HG02973 (cell line): ENCODE data around the gene TMIE.
"Not testable (repeated sequence)": the region's sequence is repeated elsewhere in the genome, so short reads cannot be mapped to it uniquely, and the experiment has no call there.

Source experiments
- ATAC-seq: cut with Tn5 transposase; IDR thresholded peaks from one replicate; pipeline ENCODE4 v1.9.1; 2021; ENCODE audit warnings: moderate library complexity; ENCODE audit not compliant: unreplicated experiment

Gene TMIE

DNA sequence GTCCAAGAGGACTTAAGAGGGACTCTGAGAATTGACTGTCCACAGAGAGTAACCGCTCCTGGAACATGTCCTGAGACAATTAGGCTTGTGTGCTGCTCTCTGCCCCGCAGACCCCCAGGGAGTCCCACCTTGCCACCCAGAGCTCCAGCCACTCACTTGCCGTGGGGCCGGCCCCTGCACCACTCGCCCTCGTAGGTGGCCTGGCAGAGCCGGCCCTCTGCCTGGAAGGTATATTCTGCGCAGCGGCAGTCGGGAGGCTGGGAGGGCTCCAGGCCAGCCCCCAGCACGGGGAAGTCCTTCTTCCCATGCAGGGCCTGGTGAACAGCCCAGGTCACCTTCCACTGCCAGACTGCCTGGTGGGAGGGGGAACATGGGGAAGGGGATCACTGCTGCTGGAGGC lies 18.2 kb upstream of the TMIE start:
- no peak for ATAC-seq

DNA sequence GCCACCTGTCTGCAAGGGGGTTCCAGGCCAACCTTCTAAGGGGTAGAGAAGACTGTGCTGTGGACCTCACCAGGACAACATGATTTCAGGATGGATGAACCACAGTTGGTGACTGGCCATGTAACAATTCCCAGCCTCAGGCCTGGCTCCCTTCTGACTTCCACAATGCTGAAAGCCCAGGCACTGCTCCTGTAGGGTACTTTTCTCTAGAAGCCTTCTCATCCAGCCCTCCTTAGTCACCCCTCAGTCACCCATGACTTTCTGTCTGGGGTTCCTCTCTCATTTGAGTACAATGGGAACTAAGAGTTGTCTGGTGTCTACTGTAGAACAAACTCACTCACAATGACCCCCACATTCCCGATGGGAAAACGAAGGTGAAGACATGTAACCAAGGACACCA lies 16.3 kb upstream of the TMIE start:
- ATAC-seq = no peak

DNA sequence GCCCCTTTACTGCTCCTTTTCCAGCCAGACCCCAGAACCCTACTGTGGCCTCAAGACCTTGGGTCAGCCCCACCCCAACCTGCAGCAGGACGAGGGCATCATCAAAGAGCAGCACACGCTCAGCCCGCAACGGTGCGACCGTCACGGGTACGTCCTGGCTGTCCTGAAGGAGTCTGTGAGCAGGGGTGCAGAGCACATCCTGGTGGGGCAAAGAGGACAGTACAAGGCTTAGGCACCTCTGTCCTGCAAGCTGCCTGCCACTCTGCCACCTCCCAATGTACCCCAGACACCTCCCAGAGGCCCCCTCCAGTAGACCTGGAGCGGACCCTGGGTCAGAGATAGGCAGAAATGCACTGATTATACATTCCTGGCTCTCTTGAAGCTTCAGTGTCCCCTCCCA lies 15.7 kb upstream of the TMIE start:
- ATAC-seq = no peak

DNA sequence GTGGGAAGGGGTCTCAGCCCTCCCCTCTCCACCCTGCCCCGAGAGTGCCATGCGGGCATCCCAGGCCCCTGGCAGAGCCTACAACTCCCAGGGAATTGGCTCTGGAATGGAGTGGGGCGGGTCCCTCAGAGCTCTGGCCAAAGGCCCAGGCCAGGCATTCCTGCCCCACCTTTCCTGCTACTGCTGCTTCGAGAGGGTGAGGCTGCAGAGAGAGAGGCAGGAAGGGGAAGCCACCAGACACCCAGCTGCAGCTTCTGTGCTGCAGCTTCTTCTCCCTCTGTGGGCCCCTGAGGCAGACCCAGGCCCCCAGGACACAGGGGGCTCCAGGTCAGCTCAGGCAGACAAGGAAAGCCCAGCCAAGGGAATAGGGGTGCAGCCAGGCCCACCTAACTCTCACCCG lies 10.4 kb upstream of the TMIE start:
- ATAC-seq = no peak

DNA sequence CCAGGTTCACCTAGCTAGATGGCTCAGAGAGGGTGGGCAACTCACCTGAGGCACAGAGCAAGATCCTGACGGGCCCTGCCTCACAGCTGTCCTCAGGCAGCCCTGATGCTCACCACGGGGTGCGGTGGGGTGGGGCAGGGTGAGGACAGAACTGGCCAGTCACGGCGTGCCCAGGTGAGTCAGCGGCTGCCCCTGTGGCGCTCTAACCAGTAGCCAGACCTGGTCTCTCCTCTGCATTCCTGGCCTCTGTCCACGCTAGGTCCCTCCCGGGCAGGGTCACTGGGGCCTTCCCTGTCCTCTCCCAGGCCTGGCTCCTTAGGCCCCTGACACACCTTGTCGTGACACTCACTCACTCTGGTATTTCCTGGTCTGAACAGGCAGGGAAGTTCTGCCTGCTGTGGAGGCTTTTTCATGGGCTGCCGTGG lies 8.6 kb upstream of the TMIE start:
- no peak for ATAC-seq

DNA sequence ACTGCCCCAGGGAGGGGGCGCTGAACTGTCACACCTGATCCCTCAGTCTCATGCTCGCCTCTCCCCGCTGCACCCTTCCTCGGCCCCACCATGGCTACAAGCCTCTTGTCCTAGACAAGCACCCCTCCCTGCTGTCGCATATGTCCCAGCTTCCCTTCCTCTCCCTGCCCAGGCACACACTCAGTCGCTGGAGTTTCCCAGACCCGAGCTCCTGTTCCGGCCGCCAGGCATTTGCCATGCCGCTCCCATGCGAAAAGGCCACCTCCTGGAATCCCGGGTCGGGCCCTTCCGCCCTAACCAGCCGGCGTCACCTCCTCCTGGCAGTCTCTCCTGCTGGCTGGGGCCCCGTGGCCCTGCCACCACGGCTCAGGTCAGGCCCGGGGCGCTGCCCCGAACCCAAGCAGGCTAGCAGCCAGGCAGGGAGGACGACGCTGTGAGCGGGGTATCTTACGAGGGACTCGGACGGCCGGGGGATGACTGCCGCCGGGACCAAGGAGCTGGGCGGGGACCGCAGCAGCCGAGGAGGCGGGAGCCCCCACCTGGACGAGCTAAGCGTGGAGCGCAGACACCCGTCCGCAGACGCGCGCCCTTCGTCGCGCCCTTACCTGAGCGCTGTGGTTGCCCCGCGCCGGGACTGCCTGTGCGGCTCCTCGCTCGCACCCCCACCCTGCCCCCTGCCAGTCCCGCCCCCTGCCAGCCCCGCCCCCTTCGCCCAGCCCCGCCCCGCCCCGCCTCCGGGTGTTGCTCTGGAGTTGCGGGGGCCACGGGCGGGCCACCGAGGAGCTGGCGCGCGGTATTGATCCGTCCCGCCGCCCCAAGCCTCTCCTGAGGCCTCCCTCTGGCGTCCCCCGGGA lies 7.9 kb upstream of the TMIE start, which contains the start of gene ALS2CL:
ALS2CL (minus strand) TSS at position 642 of the 854 bp plus-strand sequence. CDS start 4,239 bp downstream, outside the sequence.
- no peak for ATAC-seq

DNA sequence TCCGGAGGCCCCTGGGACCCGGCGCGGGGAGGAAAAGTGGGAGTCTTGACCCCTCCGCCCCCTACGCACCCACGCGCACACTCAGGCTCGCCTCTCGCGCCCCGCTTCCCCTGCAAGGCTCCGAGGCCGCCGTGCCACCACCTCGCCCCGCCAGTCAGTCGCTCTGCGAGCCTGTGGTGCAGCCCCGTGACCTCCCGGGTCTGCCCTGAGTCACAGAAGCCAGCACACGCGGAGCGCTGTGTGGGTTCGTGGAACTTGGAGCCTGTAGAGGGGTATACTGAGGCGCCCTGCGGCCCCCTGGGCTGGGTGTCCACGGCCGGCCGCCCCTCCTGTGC lies 7.3 kb upstream of the TMIE start:
- ATAC-seq = no peak

DNA sequence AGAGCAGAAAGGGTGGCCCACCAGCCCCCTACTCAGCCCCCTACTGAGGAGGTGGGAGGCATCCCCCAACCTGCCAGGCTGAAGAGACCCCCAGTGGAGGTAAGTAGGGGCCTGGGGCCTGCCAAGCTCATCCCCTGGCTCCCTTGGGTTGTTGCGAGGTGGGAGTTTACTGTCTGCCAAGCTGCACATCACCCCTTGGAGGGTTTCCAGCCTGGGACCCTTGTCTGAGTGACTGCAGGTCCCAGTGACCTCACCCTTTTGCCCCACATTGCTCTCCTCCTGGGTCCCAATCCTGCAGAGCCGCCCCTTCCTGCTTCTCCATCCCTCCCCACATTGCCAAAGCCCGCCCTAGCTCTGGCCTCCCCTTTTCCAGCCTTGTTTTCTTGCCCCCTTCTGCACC lies 6.7 kb upstream of the TMIE start:
- ATAC-seq = no peak

DNA sequence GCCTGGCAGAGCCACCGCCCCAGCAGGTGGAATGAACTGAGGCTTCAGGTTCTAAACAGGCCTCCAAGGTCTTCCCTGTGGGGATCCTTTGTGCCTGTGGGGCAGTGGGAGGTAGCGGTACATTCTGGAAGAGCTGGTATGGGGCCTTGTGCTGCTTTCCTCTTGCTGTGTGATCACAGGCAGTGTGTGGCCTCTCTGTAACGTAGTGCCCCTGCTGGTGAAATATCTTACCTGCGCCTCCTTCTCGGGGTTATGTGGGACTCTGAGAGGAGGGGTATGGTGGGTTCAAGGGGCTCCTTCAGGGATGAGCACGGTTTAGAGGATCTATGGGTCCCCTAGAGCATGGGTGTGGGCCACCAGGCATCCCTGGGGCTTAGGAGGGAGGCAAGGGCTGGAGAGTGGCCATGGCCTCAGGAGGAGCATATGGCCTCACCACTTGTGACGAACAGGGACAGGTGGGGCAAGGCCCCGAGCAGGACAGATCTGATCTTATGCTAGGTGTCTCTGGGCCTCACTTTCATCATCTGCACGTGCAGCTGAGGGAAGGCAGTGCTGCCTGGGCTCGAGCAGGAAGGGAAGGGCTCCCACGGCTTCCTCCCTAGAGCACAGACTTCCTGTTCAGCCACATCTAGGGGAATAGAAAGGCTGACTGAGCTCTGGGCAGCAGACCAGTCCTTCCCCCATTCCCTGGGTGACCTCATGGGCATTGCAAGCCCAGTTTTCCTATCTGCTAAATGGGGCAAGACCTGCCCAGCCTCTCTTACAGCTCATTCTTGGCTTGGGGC lies 5.8 kb upstream of the TMIE start:
- no peak for ATAC-seq

DNA sequence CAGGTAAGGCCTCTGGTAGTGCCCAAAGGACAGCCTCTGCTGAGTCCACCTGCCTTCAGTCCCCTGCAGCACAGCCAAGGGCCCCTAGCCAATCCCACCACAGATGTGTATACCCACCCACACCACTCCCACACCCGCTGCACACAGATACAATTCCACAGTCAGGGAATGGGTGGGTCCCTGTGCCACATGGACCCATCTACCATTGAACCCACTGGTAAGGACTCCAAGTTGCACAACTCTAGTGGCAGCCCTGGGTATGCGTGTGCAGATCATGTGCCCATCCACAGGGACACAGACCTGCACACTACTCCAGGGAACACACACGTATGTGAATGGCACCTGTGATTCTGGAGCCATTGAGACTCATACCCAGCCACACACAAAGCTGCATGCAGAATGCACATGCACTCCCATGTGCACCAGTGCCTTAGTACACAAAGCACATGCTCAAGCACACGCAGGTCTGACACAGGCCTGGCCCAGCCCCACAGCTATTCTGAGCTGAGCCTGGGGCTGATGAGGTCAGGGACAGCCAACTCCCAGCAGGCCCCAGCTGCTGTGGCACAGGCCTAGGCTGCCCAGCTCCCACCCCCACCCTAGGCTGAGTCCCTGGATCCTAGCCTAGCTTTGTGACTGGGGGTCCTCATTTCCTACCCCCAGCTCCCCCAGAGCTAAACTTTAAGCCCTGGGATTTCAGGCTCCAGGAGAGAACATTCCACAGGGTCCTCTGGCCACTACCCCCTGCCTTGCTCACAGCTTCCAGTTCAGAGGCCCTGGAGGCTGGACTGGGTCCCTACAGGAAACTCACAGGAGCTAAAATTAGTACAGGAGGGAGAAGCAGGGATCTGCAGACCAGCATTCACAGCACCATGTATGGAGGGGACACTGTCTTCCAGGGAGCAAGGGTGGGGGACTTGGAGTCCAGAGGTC lies 5.0 kb upstream of the TMIE start:
- no peak for ATAC-seq

DNA sequence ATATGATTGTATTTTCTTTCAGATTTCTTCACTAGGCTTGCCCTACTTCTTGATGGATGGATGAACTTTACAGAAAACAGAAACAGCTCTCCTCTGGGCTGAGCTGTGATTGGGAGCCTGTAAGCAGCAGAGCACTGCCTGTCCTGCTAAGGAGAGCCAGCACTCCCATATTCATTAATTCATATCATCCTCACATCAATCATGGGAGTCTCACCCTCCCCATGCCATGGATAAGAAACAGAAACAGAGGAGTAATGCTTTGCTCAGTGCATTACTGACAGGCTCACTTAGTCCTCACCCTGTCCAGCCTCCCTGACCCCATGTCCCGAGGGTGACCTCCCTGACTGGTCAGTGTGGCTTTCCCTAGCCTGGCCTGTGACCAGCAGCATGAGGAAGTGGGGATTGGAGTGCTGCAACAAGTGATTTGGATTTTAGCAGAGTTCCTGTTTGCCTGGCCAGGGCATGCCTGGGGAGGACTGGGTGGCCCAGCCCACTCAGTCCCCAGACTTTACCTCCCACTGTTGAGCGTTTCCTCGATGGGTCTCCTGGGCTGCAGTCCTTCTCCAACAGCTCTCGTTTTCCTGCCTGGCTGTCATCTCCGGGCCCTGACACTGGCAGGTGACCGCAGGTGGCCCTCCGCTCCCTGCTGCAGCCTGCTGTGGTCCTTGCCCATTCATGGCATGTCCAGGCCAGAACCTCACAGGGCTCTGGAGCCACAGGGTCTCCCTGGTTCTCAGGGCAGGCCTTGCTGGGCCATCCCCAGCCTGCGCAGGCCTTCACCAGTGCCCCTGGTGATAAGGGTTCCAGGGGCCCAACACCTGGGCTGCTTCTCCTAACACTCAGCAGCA lies 1.3 kb upstream of the TMIE start:
- ATAC-seq = no peak

DNA sequence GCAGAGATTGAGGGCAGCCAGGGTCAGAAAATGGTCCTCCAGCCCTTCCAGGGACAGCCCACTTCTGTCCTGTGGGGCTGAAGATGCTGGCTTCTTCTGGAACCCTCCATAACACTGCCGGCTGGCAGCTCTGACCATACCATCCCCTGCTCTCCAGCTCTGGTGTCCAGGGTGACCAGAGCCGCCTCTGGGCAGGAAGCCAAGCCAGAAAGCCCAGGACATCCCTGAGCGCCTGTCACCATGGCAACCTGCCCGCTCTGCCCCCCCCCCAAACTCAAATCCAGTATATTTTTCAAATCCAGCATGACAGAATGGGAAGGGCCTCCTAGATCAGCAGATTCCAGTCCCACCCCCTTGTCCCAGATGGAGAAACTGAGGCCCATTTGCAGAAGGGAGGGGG lies 420 bp upstream of the TMIE start:
- no peak for ATAC-seq

DNA sequence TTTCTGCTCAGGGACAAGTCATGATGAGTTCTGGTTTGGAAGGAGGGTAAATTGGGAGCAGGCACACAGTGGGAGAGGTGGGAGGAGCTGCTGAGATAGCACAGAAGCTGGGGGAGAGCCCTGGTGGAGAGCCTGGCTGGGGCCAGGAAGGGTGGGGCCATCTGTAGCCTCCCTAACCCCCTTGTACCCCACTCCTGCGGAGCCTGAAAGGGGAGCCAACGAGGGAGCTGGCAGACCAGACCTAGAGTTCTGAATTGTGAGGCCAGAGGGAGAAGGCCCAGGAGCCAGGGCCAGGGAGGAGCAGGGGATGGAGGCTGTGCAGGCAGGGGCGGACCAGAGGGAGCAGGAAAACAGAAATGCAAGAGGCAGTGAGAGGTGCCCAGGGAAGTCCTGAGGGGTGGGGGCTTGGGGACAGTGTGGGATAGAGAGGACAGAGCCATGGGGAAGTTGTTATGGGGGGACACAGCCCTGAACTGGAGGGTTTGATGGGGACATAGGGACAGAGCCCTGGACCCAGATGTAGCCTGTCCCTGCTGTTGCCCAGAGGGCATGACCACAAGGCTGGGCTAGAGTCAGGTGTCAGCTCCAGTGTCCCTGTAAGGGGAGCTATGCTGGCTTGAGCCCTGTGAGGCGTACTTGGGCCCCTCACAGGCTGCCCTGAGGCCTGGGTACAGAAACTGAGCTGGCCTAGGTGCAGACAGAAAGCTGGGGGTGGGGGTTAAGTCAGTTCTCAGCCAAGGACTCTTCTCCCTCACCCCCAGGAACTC lies 1.2 kb downstream of the TMIE start:
- no peak for ATAC-seq

DNA sequence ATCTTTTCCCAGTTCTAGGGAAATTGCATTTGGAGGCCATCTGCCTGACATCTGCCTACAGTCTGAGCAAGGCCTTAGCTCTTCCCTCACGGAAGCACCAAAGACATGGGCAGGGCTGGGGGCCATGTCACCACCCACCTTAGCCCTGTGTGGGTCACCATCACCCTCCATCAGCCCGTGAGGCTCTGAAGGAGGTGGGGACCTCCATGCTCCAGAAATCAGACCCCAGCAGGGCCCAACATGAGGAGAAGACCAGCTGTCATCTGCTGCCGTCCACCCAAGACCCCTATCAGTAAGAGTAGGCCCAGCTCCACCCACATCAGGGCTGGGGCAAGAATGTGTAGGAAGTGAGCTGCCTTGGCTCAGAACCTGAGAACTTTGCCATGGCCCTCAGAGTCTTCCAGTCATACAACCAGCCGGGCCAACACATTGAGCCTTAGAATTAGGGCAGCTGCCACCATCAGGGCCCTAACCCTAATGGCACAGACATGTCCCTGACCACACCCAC lies 1.9 kb downstream of the TMIE start:
- no peak for ATAC-seq

DNA sequence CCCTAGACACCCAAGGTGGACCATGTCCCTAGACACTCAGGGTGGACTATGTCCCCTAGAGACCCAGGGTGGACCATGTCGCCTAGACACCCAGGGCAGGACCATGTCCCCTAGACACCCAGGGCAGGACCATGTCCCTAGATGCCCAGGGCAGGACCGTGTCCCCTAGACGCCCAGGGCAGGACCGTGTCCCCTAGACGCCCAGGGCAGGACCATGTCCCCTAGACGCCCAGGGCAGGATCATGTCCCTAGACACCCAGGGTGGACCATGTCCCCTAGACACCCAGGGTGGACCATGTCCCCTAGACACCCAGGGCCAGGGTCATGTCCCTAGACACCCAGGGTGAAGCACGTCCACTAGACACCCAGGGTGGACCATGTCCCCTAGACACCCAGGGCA lies 3.2 kb downstream of the TMIE start:
- not testable (repeated sequence) for ATAC-seq

DNA sequence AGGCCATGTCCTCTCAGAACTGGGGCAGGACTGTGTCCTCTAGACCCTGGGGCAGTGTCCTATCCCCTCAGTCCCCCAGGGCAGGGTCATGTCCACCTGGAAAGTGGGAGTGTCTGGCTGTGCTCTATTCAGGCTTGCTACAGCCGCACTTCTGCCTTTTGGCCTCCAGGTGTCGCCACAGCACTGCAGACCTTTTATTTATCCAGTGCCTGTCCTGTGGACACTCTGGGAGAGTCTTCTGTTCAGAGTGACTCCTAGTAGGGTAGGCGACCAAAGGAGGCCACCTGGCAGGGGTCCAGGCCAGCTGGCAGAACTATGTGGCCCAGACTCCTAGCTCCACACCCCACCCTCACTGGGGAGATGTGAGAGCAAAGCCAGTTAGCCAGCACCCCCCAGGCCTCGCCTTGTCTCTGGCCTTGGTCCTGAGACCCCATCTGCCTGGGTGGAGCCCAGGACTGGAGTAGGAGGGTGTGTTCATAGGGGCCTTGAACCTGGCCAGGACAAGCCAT lies 3.9 kb downstream of the TMIE start:
- ATAC-seq = no peak

DNA sequence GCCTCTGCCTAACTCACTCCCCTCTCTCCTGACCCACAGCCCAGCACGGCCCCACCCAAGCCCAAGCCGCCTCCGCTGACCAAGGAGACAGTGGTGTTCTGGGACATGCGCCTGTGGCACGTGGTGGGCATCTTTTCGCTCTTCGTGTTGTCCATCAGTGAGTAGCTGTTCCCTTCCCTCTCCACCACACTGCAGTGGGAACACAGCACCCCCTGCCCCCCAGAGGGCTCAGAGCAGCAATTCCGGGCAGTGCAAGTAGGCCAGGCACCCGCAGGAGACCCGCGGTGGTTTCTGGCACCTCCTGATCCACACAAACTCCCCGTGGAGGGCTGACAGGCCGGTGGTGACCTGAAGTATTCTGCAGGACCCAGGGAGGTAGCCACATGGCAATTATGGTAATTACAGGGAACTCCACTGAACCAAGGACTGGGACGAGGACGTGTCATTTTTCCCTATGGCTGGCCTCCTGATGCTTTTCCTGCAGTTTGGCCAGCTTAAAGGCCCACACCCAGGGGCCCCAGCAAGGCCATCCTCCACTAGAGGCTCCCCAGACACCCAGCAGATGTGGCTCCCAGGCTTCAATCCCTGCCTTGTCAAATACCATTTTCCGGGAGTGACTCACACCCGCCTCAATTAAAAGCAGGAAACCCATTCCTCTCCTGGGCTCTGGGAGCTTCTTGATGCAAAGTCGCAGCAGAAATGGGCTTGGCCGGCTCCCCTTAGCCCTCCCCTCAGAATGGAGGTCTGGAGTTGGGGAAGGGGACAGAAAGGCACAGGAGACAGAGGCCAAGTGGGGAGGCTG lies 4.8 kb downstream of the TMIE start:
- ATAC-seq = no peak
